NCI-H524 treated with DMSO at 0.1 percent for 48 hours (cell line): ENCODE measurements around the gene SRD5A2.

Experiments
- DNase-seq: peaks from one replicate; lab custom pipeline; 2025; lab: John Stamatoyannopoulos, UW

The SRD5A2 gene, protein sequence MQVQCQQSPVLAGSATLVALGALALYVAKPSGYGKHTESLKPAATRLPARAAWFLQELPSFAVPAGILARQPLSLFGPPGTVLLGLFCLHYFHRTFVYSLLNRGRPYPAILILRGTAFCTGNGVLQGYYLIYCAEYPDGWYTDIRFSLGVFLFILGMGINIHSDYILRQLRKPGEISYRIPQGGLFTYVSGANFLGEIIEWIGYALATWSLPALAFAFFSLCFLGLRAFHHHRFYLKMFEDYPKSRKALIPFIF

DNA sequence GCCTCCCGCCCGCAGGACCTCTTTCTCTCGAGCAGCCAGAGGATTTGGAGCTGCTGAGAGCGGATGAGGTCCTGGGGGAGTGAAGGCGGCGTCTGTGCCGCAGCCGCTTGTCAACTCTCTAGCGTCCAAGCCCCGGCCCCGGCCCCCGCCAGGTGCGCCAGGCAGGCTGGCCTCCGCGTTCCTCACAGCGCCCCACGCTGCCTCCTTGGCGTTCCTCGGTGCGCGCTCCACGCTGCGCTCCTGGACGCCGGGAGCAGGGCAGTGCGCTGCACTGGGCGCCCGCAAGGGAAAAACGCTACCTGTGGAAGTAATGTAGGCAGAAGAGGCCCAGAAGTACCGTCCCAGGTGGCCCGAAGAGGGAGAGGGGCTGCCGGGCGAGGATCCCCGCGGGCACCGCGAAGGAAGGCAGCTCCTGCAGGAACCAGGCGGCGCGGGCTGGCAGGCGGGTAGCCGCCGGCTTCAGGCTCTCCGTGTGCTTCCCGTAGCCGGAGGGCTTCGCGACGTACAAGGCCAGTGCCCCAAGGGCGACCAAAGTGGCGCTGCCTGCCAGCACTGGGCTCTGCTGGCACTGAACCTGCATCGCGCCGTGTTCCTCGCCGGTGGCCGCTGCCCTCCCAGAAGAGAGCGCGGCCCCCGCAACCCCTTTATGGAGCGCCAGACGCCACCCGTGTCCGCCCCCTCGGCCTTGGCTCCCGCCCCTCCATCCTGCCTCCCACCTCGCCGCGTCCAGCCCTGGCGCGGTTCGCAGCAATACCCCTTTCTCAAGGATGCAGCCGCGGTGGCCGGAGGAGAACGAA, at the start of gene SRD5A2:
SRD5A2 (minus strand) TSS at position 618 of the 797 bp plus-strand sequence; CDS start at position 580, 38 bp downstream.
- DNase-seq: no peak

DNA sequence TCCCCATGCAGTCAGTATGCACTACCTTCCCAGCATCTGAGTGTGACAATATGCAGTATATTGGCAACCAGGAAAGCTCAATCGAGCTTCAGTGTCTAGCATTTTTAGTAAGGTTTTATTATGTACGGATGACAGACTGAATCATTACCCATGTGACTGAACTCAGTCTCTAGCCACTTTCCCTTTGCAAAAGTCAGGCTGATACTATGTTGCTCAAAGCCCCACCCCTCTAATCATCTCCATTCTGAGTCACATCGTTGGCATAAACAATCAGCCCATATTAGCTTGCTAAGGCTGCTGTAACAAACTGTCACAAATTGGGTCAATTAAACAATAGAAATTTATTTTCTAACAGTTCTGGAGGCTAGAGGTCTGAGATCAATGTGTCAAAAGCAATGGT, 25.8 kb upstream of the SRD5A2 start:
- DNase-seq: no peak

DNA sequence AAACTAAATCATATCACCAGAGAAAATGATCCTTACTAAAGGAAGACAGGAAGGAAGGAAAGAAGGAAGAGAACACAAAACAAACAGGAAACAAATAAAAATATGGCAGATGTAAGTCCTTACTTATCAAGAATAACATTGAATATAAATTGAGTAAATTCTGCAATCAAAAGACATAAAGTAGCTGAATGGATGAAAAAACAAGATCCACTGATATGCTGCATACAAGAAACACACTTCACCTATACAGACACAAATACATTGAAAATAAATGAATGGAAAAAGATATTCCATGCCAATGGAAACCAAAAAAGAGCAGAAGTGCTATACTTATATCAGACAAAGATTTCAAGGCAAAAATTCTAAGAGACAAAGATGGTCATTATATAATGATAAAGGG, 18.0 kb upstream of the SRD5A2 start:
- no peak for DNase-seq

- no peak for DNase-seq
Measured at GRCh38 chr2:31586230-31586629, 5.5 kb upstream of the SRD5A2 start.

DNA sequence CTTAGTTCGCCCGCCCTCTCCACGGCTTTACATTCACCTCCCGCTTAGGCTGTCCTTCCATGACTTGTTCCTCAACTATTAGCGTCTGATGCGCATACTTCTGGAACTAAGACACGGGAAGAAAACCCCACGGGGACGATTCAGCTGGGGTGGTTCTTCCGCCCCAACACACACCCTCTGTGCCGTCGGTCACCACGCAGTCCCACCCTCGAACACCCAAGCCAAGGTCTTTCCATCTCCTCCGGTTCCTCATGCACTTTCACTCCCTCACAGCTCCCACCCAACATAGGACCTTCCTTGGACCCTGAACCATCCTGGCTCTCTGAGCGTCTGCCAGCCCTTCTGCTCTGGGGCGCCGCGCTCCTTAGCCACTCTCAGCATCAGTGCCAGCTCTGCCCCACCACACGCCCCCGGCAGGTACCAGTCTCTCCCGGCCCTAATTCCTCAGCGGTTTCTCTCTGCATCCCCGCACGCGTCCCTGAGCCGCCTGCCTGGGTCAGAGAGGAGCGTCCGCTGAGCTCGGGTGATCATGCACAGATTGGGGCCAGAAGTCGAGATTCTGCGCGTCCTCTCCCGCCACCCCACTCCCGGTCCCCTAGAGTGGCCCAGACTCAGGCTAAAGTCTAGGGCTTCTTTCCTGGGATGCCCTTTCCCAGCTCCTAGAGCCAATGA, 522 bp upstream of the SRD5A2 start:
- DNase-seq: no peak

GRCh38 chr2:31579996-31580320, 780 bp downstream of the SRD5A2 start:
- DNase-seq: no peak

GRCh38 chr2:31578316-31578715, 2.4 kb downstream of the SRD5A2 start:
- no peak for DNase-seq

DNA sequence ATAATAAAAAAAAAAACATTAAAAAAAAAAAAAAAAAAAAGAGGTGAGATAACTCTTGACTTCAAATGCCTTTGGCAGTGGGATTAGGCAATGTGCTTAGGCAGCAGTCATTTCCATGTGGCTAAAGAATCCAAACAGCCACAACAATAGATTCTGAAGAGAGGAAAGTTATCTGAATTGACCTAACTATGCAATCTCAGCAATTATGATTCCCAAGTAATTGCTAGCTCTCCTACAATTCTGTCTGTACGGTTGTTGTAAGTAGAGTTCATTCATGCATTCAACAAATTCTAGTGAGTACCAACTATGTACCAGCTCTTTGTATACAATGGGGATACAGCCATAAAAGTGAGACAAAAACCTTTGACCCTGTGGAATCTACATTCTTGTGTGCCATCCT, 3.6 kb downstream of the SRD5A2 start:
- no peak for DNase-seq

- DNase-seq: no peak
Measured at GRCh38 chr2:31568585-31569201, 12.0 kb downstream of the SRD5A2 start.

DNA sequence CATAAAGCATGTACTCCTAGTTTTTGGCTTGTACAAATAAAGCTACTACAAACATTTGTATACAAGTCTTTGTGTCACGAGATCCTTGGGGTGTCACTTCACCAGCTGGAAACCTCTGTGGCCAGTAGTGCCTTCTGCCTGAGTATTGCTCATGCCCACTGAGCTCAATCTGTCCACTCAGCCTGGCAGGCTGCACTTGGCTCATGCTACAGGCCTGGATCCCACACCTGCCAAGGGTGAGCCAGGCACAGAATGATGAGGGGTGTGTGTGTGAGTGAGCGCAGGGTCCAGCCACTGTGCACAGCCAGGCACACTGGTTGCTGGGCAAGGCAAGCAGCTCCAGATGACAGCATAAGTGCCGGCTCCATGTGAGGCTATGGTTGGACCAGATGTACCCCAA, 13.1 kb downstream of the SRD5A2 start:
- DNase-seq: no peak

- no peak for DNase-seq
Measured at GRCh38 chr2:31563273-31563839, 17.4 kb downstream of the SRD5A2 start.

DNA sequence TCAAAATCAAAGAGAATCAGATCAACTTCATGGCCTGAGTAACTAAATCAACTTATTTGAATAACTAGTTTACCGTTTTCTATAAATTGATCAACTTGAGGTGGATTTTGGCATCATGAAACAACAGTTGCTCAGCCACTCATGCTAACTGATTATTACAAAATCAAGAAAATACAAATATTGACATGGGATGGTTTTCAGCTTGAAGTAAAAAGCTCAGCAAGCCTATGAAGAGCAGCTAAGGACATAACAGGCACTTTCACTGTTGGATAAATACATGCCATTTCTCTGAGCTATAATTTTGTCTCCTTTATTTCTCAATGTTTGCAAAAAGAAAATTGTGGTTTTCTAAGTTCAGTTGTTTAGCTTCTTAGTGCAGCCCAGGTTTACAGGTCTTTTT, 18.9 kb downstream of the SRD5A2 start:
- no peak for DNase-seq

- no peak for DNase-seq
Measured at GRCh38 chr2:31558401-31559295, 22.1 kb downstream of the SRD5A2 start.

- no peak for DNase-seq
Measured at GRCh38 chr2:31556940-31557339, 23.8 kb downstream of the SRD5A2 start.

DNA sequence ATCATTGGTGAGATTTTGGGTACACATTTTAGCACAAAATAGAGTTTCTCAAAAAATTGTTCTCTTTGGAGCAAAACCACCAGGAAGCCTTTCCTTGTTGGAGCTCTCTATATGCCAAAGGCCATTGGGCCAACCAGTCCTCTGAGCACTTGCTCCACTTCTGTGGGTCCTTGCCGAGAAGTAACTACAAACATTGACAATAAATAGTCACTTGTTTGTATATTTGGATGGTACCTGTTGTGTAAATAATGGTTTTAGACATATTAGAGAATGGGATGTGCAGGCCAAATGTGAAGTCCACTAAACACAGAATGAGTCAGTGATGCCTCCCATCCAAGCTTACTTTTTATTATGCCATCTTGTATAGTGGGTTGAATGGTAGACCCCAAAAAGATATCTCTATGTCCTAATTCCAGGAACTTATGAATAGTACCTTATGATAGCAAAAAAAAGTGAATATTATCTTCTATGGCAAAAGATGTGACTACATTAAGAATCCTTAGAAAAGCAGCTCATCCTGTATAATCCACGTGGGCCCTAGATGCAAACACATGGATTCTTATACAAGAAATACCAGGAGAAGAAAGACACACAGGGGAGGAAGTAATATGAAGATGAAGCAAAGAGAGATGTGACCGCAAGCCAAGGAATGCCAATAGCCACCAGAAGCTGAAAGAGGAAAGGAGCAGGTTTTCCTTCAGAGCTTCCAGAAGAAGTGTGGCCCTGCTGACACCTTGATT, 24.6 kb downstream of the SRD5A2 start:
- no peak for DNase-seq

GRCh38 chr2:31553362-31553761, 27.4 kb downstream of the SRD5A2 start:
- DNase-seq: no peak

DNA sequence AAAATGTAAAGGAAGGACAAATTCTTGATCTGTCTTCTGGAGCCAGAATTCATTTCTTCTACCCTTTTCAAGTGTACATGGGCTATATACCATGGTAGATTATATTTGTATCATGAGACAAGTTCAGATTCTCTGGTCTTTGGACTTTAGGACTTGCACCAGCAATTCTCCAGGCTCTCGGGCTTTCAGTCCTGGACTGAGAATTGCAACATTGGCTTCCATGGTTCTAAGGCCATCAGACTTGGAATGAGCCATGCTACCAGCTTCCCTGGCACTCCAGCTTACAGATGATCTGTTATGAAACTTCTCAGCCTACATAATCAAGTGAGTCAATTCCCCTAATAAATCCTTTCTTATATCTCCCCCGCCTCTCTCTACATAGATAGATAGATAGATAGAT, 33.3 kb downstream of the SRD5A2 start:
- DNase-seq: no peak

- no peak for DNase-seq
Measured at GRCh38 chr2:31541853-31542252, 38.9 kb downstream of the SRD5A2 start.

DNA sequence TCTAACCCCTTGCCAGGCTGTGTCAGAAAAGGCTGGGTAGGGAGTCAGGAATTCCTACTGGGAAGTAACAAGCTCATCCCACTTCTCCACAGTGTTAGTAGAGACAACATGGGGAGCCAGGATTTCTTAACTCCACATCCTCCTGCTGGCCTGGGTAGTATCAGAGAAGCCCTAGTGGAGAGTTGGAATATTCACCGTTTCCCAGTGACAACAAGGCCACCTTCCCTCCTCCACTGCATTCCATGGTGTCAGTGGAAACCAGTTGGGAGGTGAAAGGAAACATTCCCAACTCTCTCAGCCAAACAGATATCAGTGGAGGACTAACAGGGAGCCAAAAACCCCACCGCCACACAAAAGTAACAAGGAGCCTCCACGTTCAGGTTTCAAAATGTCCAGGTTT, 41.2 kb downstream of the SRD5A2 start:
- DNase-seq: no peak

DNA sequence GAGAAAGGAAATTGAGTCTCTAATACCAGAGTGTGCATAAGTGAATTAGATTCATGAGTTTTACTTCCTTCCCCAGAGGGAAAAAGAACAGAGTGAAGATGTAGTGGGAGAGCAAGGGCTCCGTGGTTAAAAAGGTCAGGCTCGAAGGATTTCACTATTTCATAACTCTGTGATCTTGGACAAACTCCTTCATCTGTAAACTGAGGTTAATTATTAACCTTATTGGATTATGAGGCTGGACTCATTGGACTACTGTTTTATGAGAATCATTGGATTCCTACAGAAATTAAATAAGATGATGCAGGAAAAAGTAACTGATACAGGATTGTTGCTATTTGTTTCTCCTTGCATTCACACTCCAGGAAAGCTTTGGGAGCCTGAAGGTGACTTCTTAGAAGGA, 45.0 kb downstream of the SRD5A2 start:
- DNase-seq: no peak

DNA sequence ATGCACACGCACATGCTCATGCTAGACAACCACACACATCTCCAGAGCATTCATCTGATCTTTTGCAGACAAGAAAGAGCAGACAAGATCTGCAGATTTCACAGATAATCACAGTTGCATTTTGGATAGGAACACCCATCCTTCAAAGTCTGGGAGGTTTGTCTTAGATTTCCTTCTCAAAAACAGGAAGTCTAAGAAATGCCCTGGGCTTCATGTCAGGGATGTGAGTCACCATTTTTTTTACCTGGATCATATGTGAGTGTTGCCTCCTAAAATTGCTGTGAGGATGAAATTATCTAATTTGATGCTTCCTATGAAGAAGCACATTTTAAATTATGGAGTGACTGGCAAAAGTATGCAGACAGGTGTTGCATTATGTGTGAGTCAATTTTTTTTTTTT, 46.1 kb downstream of the SRD5A2 start:
- DNase-seq: no peak
